Heart right ventricle (tissue), 16 donors: Measurements from ENCODE around the gene SRGAP3. TPM values are rescaled to one million over a fixed set of nuclear protein-coding genes. Genes with fewer than 3 reads are reported as not detected.

Source experiments
- ATAC-seq, 8 donors: fragments of 200-7000 bp; cut with Tn5 transposase; one replicate each; pipeline ENCODE4 v1.9.1; 2020; ENCODE audit warnings: mild to moderate bottlenecking in 8 of 8, moderate library complexity in 8 of 8, moderate number of reproducible peaks in 1 of 8
- DNase-seq, 2 donors: peaks; one replicate each; pipeline ENCODE4 v3.0.0-alpha.2; 2020
- H3K27ac ChIP-seq, 10 donors: fragments of 200-600 bp; sonication (generic) in 2 of 10; one replicate each; pipeline versions ENCODE4 v1.5.0 to v1.8.0; 2020 to 2022; ENCODE audit warnings: mild to moderate bottlenecking in 3 of 10
- H3K27me3 ChIP-seq, 7 donors: fragments of 200-600 bp; one replicate each; pipeline ENCODE4 v1.8.0; 2021 to 2022; ENCODE audit warnings: mild to moderate bottlenecking in 2 of 7
- H3K36me3 ChIP-seq, 9 donors: fragments of 200-600 bp; sonication (generic) in 1 of 9; one replicate each; pipeline versions ENCODE4 v1.5.0 to v1.8.0; 2020 to 2022; ENCODE audit warnings: mild to moderate bottlenecking in 2 of 9
- H3K4me1 ChIP-seq, 9 donors: fragments of 200-600 bp; sonication (generic) in 1 of 9; one replicate each; pipeline versions ENCODE4 v1.5.0 to v1.8.0; 2020 to 2022; ENCODE audit warnings: mild to moderate bottlenecking in 4 of 9
- H3K4me3 ChIP-seq, 10 donors: fragments of 200-600 bp; sonication (generic) in 2 of 10; one replicate each; pipeline versions ENCODE4 v1.5.0 to v1.8.0; 2020 to 2022; ENCODE audit warnings: mild to moderate bottlenecking in 7 of 10, moderate library complexity in 2 of 10
- H3K9me3 ChIP-seq, 11 donors: fragments of 200-600 bp in 10 of 11; sonication (generic) in 2 of 11; one replicate each; pipeline versions ENCODE4 v1.5.0 to v1.8.0; 2013 to 2022; ENCODE audit warnings: mild to moderate bottlenecking in 2 of 11, control low read depth in 1 of 11, moderate library complexity in 1 of 11
- CTCF ChIP-seq, 9 donors: fragments of 200-600 bp; sonication (generic) in 2 of 9; IDR thresholded peaks; one replicate each; pipeline versions ENCODE4 v1.5.0 to v1.8.0; 2021 to 2022; ENCODE audit warnings: antibody characterized with exemption in 9 of 9, mild to moderate bottlenecking in 5 of 9, moderate library complexity in 1 of 9
- WGBS, 2 donors: extraction: QIAGEN DNeasy Blood & Tissue Kit; methylation state at CpG; one replicate each; pipeline ENCODE4 v1.1.7; 2013; ENCODE audit warnings: inconsistent platforms in 1 of 2; 5-methylcytosine and 5-hydroxymethylcytosine counted together
- intact Hi-C, 10 donors: fragments of 100-400 bp; cut with DNase I; formaldehyde crosslinking; loops; one replicate each; pipeline versions ENCODE4 v1.11.1 to v1.14.2; 2022
- polyA plus RNA-seq, 2 donors: library from polyadenylated mRNA; stranded (reverse); fragments of 200-250 nt; gene quantifications; one replicate each; pipeline ENCODE4 v1.2.3, GENCODE V29; 2013
- total RNA-seq, 10 donors: library from RNA; stranded (reverse); fragmentation: NEBNext Ultra II Directional in 3 of 10; extraction: Animal tissue kit (Norgen Biotek cat#: 25700) in 3 of 10; gene quantifications; one replicate each; pipeline versions ENCODE4 v1.2.1 to v1.2.4, GENCODE V29; 2021 to 2023
- donor health status: Arrhythmogenic right ventricular cardiomyopathy.
- donor health status: ischemic (EF 13 %, LVEDD 7.1; RV severe dilation, severe dysfunction).
- donor health status: healthy with polysubstance abuse.
- donor health status: DM: no; HTN: yes; CAD: no.
- donor health status: DM: no; HTN: no; CAD: no.
- donor health status: ischemic (EF 25% LVEDD 6.9; RV normal size, moderate dysfunction).
- donor health status: ischemic (EF 25% LVEDD 5.7; RV mildly dilated, moderate dysfunction).
- donor health status: healthy.
- donor health status: DM: yes; HTN: yes; CAD: no.
- donor health status: Ischemic cardiomyopathy.
- donor health status: ischemic (EF 35%, LVEDD 5.7; RV mildly dilated, moderate dysfunction).
- donor health status: nonischemic (EF 11% LVEDD 7.7; RV severe dilation, severe dysfunction).
- donor health status: DM: yes; HTN: yes; CAD: no.
- donor health status: PGD.
- donor health status: ischemic (EF 29% LVEDD 5.4; RV normal size, mild dysfunction).
- donor health status: nonischemic (EF 23%, LVEDD 6.1; RV moderate dilation, normal function).

SRGAP3 gene
- total and polyA plus RNA-seq, 12 donors, result 0.67 to 16.1 (median 10.6) TPM

- H3K4me3 ChIP-seq, result no peak overlapping the region
- ATAC-seq (no peak), DNase-seq (no peak)
- WGBS, 2 donors, result 95 to 97% methylated on average over 4 of the region's 4 CpGs
- H3K27ac ChIP-seq, result no peak overlapping the region
- peaks cover 0 to 9% (median 4%) of the 10 kb centered on the region in 9 donors for H3K4me1 ChIP-seq
- H3K36me3 ChIP-seq, result peaks cover 0 to 55% (median 3%) of the 10 kb centered on the region in 9 donors
- intact Hi-C loops, result no loop called here
- no peaks in the 10 kb centered on the region for H3K27me3 ChIP-seq
- TF ChIP-seq CTCF (IDR thresholded peaks at IDR 0.05), result no peak
- peaks cover 0 to 16% (median 0%) of the 10 kb centered on the region in 11 donors for H3K9me3 ChIP-seq
These were observed 307.3 kb downstream of the SRGAP3 start for GRCh38 chr3:8942115-8942514.

DNA sequence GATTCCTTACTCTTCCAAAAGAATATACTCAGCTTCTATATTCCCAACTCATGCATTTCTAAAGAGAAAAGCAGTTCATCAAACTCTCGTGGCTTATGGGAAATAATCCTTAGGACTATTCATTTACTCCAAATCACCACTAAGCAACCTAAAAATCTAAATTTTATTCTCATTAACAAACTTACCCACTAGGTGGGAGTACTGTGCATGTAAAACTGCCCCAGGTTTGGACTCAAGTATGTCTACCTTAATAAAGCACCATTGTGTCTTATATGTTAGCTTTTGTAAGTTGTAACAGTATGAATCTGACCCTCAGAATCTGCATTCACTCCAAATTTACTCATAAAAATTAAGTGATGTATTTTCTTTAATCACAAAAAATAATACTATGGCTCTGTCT, 311.4 kb downstream of the SRGAP3 start:
- Histone ChIP-seq H3K4me3 (no peak overlapping the region), H3K27ac (peak overlapping the region in 6 of 10 donors; percentile 13 to 71 (median 62)), H3K36me3 (peaks cover 0 to 51% (median 3%) of the 10 kb centered on the region in 9 donors), H3K27me3 (no peaks in the 10 kb centered on the region), H3K4me1 (peaks cover 0 to 19% (median 4%) of the 10 kb centered on the region in 9 donors), H3K9me3 (peaks cover 0 to 6% (median 0%) of the 10 kb centered on the region in 11 donors)
- intact Hi-C loops, result no loop called here
- DNase-seq (no peak), ATAC-seq (no peak)
- WGBS, 2 donors, result 73 to 82% methylated on average over 1 of the region's 1 CpG
- peak in 5 of 9 donors; percentile 19 to 46 (median 24) for TF ChIP-seq CTCF (IDR thresholded peaks at IDR 0.05)

DNA sequence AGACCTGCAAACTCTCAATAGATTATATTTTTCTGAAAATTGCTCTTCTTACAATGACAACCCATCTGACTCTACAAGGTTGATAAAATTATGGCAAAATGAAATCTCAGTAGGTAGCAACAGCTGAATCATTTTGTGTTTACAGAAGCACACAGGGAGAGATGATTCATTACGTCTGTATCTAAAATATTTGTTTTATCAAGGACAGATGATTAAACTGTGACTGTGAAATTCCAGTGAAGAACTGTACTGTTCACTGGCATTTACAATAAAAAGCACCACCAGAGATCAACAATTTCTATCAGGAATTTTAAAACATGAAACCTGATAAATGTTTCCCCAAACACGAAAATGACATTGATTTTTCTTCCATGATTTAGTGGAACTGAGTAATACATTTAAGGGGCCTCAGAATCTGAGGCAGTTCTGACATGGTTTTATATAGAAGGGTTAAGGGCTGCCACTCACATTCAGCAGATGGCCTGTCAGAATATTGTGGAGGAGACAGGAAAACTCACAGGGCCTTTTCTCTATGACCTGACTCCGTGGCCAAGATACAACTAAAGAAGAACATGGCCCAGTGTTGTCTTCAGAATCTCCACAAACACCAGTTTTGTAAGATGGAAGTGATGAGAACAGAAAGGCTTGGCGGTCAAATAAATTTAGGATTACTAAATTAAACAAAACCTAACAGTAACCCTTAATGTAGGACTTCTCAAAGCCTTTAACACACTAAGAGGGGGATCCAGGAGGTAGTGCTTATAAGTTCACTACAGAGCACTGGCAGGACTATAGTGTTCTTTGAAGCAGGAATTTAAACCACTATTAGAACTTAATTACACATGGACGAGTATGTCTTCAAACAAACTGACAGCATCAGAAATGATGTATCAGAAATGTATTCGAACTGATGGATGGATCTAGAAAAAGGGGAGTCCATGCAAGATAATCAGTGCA, 312.1 kb downstream of the SRGAP3 start:
- H3K27ac ChIP-seq, result peak overlapping the region in 7 of 10 donors; percentile 11 to 71 (median 62)

More for the DNA sequence above, 312.1 kb downstream of the SRGAP3 start:
- no peaks in the 10 kb centered on the region for H3K9me3 ChIP-seq
- intact Hi-C loops, result no loop called here
- WGBS, 2 donors, result 49 to 53% methylated on average over 6 of the region's 6 CpGs
- no peak overlapping the region for H3K4me3 ChIP-seq
- no peak for TF ChIP-seq CTCF (IDR thresholded peaks at IDR 0.05)
- peaks cover 0 to 51% (median 3%) of the 10 kb centered on the region in 9 donors for H3K36me3 ChIP-seq
- H3K27me3 ChIP-seq, result no peaks in the 10 kb centered on the region
- H3K4me1 ChIP-seq, result peaks cover 0 to 19% (median 4%) of the 10 kb centered on the region in 9 donors
- no peak for DNase-seq
- ATAC-seq, result peak in 5 of 8 donors; percentile 44 to 87 (median 62)
